ENCODE measurements around the gene MICB.

Gene MICB

DNA sequence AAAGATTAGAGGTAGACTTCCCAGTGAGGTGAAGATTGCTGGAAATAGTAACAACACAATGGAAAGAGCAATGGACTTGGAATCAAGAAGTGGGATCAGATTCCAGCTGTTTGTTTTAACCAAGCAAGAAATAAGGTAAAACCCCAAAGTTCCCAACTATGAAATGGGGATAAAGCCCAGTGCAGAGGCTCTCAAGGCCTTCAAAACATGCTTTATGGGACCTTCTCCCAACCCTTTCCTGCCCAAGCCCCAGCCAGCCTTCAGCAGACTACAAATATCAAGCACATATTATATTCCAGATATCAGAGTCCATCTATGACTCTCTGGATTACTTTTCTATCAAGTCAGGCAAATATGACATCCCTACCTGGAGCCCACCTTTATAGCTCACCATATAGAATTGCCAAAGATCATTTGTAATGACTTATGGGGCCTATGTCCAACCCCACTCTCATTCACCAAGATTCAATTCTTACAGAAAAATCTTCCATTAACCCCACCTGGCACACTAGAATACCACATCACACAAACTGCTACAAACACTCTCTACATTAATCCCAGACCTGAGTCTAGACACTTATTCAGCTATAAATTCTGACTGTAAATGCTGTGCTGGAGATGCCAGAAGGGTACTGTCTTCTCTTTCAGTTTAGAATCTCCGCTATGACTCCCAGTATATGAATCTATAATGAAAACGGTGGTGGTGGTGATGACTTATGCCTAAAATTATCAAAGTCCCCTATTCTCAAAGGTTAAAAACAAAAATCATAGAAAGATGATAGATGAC lies 37.8 kb downstream of the MICB start:
- Histone ChIP-seq H3K9ac (ENCODE audit: low read depth, low read length) (no peak overlapping the region), H3K36me3 (ENCODE audit: control insufficient read depth, insufficient read depth, low read length) (peaks cover 74% of the 10 kb centered on the region), H3K27me3 (ENCODE audit: control insufficient read depth, insufficient read depth, low read length) (no peaks in the 10 kb centered on the region)

DNA sequence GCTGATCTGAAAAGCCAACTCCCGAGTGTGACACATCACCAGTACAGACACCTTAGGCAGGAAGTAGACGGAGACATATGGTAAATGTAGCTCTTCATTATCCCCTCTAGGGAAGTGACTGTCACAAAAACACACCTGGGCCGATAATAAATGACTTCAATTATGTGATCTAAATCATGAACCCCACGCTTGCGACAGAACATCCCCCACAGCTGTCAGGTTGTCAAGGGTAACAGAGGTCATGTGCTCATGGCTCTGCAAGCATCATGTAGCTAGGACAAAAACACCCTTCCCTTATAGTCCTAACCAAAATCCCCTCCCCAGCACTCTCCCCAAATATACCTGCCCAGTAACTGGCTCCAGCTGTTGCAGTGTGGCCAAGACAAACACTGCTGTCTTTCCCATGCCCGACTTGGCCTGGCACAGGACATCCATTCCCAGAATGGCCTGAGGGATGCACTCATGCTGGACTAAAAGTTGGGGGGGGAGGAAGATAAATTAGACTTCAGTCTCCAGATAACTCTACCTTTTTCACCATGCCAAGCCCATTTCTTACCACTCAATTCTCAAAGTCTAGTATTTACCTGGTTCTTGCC lies 41.0 kb downstream of the MICB start:
- H3K4me1 ChIP-seq (ENCODE audit: control insufficient read depth, insufficient read depth, low read length), result peaks cover 10% of the 10 kb centered on the region
- H3K4me3 ChIP-seq (ENCODE audit: low read depth, low read length), result no peak overlapping the region
- no peaks in the 10 kb centered on the region for H3K27me3 ChIP-seq (ENCODE audit: control insufficient read depth, insufficient read depth, low read length)
- H3K9ac ChIP-seq (ENCODE audit: low read depth, low read length), result no peak overlapping the region
- peaks cover 60% of the 10 kb centered on the region for H3K36me3 ChIP-seq (ENCODE audit: control insufficient read depth, insufficient read depth, low read length)
- H3K9me3 ChIP-seq (ENCODE audit: control insufficient read depth, insufficient read depth, low read length), result no peaks in the 10 kb centered on the region

More for the DNA sequence above, 37.8 kb downstream of the MICB start:
- peaks cover 10% of the 10 kb centered on the region for H3K4me1 ChIP-seq (ENCODE audit: control insufficient read depth, insufficient read depth, low read length)
- no peak overlapping the region for H3K4me3 ChIP-seq (ENCODE audit: low read depth, low read length)
- H3K9me3 ChIP-seq (ENCODE audit: control insufficient read depth, insufficient read depth, low read length), result no peaks in the 10 kb centered on the region

DNA sequence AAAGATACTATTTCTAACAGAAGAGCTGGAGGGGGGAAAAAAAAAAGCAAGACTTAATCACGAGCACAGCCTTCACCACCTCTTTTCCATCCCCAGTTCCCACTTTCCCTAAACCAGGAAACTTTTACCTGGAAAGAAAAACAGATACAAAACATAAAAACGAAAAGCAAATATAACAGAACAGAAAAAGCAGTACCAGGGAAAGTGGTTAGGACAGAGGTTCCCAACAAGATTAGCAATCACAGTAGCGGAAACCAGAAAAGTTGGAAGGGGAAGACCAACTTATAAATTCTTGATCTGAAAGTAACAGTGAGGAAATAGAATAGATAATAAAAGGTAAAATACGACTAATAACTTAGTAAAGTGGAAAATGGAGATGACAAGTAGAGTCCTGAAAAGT lies 42.7 kb downstream of the MICB start:
- H3K4me1 ChIP-seq (ENCODE audit: control insufficient read depth, insufficient read depth, low read length), result peaks cover 10% of the 10 kb centered on the region
- peaks cover 42% of the 10 kb centered on the region for H3K36me3 ChIP-seq (ENCODE audit: control insufficient read depth, insufficient read depth, low read length)
- no peaks in the 10 kb centered on the region for H3K27me3 ChIP-seq (ENCODE audit: control insufficient read depth, insufficient read depth, low read length)
- no peaks in the 10 kb centered on the region for H3K9me3 ChIP-seq (ENCODE audit: control insufficient read depth, insufficient read depth, low read length)
- H3K9ac ChIP-seq (ENCODE audit: low read depth, low read length), result peak overlapping the region; percentile 100
- H3K4me3 ChIP-seq (ENCODE audit: low read depth, low read length), result peak overlapping the region; percentile 93

DNA sequence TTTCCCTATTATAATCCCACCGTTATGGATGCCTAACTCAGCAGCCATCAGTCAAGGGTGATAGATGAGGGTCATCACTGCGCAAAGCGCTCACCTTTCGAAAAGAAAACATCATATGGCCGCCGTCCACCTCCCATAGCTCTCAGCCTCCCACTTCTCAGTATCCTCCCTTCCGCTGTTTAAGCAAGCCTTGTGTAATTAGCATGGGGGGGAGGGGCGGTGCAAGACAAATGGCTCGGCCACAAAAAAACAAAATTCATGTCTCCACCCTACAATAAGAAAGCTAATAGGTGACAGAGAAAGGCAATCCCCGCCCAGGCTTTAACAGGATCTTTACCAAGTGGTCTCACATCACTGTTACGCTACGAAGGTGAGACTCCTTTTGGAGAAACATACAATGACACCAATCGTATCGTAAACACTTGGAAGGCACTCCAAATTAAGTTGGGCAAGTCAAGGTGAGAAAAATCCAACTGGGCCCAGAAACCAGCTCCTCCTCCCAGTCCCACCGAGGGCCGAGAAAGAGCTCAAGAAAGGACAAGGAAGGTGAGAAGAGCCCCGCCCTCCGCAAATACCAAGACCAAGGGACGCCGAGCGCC lies 43.2 kb downstream of the MICB start:
- Histone ChIP-seq H3K4me3 (ENCODE audit: low read depth, low read length) (peak overlapping the region; percentile 93), H3K27me3 (ENCODE audit: control insufficient read depth, insufficient read depth, low read length) (no peaks in the 10 kb centered on the region), H3K9me3 (ENCODE audit: control insufficient read depth, insufficient read depth, low read length) (no peaks in the 10 kb centered on the region), H3K36me3 (ENCODE audit: control insufficient read depth, insufficient read depth, low read length) (peaks cover 37% of the 10 kb centered on the region), H3K4me1 (ENCODE audit: control insufficient read depth, insufficient read depth, low read length) (peaks cover 10% of the 10 kb centered on the region), H3K9ac (ENCODE audit: low read depth, low read length) (peak overlapping the region; percentile 100)

DNA sequence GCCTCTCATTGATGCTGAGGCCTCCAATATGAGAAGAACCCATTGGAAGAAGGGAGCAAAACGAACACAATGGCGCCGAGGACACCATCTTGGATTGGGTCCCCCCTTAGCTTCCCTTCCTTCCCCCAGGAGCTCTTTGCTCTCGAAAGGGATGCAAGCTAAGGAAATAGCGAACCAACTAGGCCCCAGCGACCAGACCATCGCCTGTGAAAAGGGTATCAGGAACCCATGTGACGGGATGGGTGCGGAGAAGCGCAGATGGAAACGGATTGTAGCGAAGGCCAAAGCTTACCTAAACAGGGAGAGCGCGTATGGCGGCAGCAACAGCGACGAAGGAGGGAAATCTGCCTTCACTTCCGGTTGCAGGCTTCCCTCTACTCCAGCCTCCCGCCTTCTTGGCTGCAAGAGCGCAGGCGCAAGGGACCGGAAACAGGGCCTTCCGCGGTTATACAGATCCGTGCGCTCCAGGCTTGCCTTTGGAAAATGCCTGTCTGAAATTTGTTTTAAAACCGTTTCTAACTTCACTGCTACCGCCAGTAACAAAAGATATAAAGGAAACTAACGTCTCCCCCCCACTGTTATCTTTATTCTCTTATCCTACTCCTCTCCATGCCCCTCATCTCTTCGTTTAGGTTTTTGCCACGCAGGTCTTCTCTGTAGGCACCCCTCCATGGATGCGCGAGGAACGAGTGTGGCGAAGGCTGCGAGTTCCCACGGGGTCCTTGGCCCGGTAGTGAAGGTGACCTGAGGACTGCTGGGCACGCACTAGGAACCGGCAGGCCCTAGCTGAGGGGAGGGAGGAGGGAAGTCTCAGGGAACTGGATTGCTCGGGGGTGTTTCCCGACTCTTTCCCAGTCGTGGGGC lies 43.9 kb downstream of the MICB start, which contains the start of gene DDX39B:
DDX39B (minus strand) TSS at position 346 of the 864 bp plus-strand sequence. CDS start 1,471 bp downstream, outside the sequence.
- Histone ChIP-seq H3K9me3 (ENCODE audit: control insufficient read depth, insufficient read depth, low read length) (no peaks in the 10 kb centered on the region), H3K27me3 (ENCODE audit: control insufficient read depth, insufficient read depth, low read length) (no peaks in the 10 kb centered on the region), H3K4me1 (ENCODE audit: control insufficient read depth, insufficient read depth, low read length) (peaks cover 10% of the 10 kb centered on the region), H3K36me3 (ENCODE audit: control insufficient read depth, insufficient read depth, low read length) (peaks cover 30% of the 10 kb centered on the region), H3K4me3 (ENCODE audit: low read depth, low read length) (peak within 1 kb of the TSS; percentile 93), H3K9ac (ENCODE audit: low read depth, low read length) (peak within 1 kb of the TSS; percentile 100)

DNA sequence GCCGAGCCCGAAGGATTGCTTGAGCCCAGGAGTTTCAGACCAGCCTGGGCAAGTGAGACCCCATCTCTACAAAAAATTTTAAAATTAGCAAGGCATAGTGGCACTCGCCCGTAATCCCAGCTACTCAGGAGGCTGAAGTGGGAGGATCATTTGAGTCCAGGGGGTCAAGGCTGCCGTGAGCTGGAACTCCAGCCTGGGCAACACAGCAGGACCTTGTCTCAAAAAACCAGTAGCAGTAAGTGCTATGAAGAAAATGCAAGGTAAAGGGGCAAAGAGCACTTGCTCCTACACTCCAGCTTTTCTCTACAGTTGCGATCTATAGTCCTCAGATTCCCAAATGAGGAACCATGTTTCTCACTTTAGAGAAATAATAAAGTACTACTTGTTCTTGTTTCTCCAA lies 45.7 kb downstream of the MICB start:
- Histone ChIP-seq H3K4me3 (ENCODE audit: low read depth, low read length) (no peak overlapping the region), H3K27me3 (ENCODE audit: control insufficient read depth, insufficient read depth, low read length) (no peaks in the 10 kb centered on the region), H3K36me3 (ENCODE audit: control insufficient read depth, insufficient read depth, low read length) (peaks cover 17% of the 10 kb centered on the region), H3K9me3 (ENCODE audit: control insufficient read depth, insufficient read depth, low read length) (no peaks in the 10 kb centered on the region), H3K4me1 (ENCODE audit: control insufficient read depth, insufficient read depth, low read length) (peaks cover 10% of the 10 kb centered on the region), H3K9ac (ENCODE audit: low read depth, low read length) (no peak overlapping the region)

DNA sequence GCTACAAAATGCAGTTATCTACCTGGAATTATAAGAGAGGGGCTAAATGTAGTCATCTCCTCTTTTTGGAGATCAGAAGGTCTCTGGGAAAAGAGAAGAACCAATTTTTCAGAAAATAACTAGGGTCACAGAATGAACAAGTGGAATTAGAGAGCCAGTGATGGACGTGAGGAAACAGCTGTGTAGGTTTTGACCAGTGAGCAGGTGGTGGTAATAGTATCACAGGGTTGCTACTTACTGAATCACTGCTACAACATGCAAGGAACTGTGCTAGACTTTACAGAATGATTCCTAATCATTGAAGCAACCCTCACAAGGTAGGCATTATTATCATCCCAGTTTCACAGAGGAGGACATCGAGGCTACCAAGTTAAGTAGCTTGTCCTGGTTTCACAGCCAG lies 46.7 kb downstream of the MICB start:
- H3K4me1 ChIP-seq (ENCODE audit: control insufficient read depth, insufficient read depth, low read length), result peaks cover 5% of the 10 kb centered on the region

DNA sequence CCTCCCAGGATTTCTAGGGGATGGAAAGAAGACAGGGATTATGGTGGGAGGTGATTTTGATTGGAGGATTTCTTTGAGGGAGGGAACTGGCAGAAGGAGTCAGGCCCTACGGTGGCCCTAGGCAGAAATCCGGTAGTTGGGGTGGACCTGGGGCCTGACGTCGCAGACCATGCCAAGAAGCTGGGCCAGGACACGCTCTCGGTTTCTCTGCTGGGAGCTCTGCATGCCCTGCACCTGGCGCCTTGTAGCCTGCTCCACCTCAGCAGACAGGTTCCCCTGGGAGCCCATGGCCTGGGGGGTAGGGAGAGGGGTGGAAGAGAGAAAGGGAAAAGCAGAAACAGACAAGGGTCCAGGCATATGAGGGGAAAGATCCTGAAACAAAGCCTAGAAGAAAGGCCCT lies 47.3 kb downstream of the MICB start:
- Histone ChIP-seq H3K9ac (ENCODE audit: low read depth, low read length) (no peak overlapping the region), H3K9me3 (ENCODE audit: control insufficient read depth, insufficient read depth, low read length) (no peaks in the 10 kb centered on the region), H3K36me3 (ENCODE audit: control insufficient read depth, insufficient read depth, low read length) (peaks cover 4% of the 10 kb centered on the region), H3K4me1 (ENCODE audit: control insufficient read depth, insufficient read depth, low read length) (peaks cover under 1% of the 10 kb centered on the region), H3K4me3 (ENCODE audit: low read depth, low read length) (no peak overlapping the region), H3K27me3 (ENCODE audit: control insufficient read depth, insufficient read depth, low read length) (no peaks in the 10 kb centered on the region)

More for the DNA sequence above, 46.7 kb downstream of the MICB start:
- H3K27me3 ChIP-seq (ENCODE audit: control insufficient read depth, insufficient read depth, low read length), result no peaks in the 10 kb centered on the region
- H3K4me3 ChIP-seq (ENCODE audit: low read depth, low read length), result no peak overlapping the region
- H3K9me3 ChIP-seq (ENCODE audit: control insufficient read depth, insufficient read depth, low read length), result no peaks in the 10 kb centered on the region
- H3K9ac ChIP-seq (ENCODE audit: low read depth, low read length), result no peak overlapping the region
- peaks cover 10% of the 10 kb centered on the region for H3K36me3 ChIP-seq (ENCODE audit: control insufficient read depth, insufficient read depth, low read length)

DNA sequence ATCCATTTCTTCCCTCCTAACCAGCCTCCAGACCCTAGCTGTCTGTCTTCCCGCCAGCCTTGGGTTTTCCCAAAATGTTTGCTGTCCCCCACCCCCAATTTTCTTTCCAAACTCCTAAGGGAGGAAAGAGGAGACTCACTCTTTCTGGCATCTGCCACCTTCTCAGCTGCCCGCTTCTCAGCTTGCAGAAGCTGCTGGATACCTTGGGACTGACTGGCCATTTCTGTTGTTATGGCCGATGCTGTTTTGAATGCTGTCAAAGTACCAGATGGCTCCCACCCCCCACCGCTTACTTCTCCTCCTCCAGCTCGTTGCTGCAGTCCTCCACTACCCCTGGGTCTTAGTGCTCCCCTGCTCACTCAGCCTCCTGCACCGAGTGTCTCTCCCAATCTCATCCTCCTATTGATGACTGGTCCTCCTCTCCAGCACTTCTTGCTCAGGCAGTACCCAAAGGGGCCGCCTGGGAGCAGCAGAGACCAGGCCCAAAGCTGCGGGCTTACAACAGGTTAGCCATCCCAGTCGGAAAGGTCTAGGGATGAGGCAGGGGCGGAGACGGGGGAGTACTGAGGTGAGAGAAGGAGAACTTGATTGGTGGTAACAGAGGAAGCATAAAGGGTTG lies 48.5 kb downstream of the MICB start, which contains the start of gene ATP6V1G2:
ATP6V1G2 (minus strand) TSS at position 270 of the 619 bp plus-strand sequence; CDS start at position 221, 49 bp downstream.
- Histone ChIP-seq H3K36me3 (ENCODE audit: control insufficient read depth, insufficient read depth, low read length) (peaks cover 7% of the 10 kb centered on the region), H3K27me3 (ENCODE audit: control insufficient read depth, insufficient read depth, low read length) (no peaks in the 10 kb centered on the region), H3K9me3 (ENCODE audit: control insufficient read depth, insufficient read depth, low read length) (no peaks in the 10 kb centered on the region), H3K4me1 (ENCODE audit: control insufficient read depth, insufficient read depth, low read length) (no peaks in the 10 kb centered on the region), H3K4me3 (ENCODE audit: low read depth, low read length) (peak within 1 kb of the TSS; percentile 76), H3K9ac (ENCODE audit: low read depth, low read length) (no peak within 1 kb of the TSS)

DNA sequence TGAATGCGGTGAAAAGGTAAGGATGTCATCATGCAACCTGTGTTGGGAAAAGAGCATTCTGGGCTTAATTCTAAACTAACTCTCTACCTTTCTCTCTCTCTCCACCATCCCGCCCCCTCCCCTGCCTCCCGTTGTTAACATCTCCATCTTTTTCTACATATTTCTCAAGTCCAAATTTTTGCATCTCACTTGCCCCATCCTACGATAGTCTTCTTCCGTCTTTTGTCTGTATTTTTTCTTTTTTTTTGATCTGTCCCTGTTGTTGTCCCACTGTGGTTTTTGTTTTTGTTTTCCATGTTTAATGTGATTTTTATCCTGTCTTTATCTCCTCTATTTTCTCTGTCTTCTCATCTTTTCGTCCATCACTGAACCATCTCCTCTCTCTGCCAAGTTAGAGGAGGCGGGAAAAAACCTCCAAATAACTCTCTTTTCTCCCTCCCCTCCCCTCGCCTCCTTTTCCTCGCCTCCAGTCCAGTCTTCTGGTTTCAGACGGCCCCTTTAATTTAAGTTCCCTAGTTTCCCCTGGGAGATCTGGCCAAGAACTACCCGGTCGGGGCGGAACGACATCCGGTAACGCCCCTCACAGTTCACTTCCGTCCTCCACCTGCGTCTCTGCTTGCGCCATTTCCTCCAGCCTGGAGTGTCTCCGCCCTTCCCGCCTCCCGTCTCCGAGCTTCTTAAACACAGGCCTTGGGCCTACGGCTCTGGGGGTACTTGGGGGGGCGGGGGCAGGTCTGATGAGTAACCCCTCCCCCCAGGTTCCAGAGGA lies 49.2 kb downstream of the MICB start, which contains the start of gene NFKBIL1:
NFKBIL1 (plus strand) TSS at position 651 of the 769 bp plus-strand sequence; CDS start at position 738, 87 bp downstream.
- H3K9me3 ChIP-seq (ENCODE audit: control insufficient read depth, insufficient read depth, low read length), result no peaks in the 10 kb centered on the region
- H3K4me1 ChIP-seq (ENCODE audit: control insufficient read depth, insufficient read depth, low read length), result no peaks in the 10 kb centered on the region
- H3K27me3 ChIP-seq (ENCODE audit: control insufficient read depth, insufficient read depth, low read length), result no peaks in the 10 kb centered on the region
- H3K9ac ChIP-seq (ENCODE audit: low read depth, low read length), result peak within 1 kb of the TSS; percentile 12
- peak within 1 kb of the TSS; percentile 76 for H3K4me3 ChIP-seq (ENCODE audit: low read depth, low read length)
- peaks cover 7% of the 10 kb centered on the region for H3K36me3 ChIP-seq (ENCODE audit: control insufficient read depth, insufficient read depth, low read length)
